ENCODE measurements around the gene PERM1.

DNA sequence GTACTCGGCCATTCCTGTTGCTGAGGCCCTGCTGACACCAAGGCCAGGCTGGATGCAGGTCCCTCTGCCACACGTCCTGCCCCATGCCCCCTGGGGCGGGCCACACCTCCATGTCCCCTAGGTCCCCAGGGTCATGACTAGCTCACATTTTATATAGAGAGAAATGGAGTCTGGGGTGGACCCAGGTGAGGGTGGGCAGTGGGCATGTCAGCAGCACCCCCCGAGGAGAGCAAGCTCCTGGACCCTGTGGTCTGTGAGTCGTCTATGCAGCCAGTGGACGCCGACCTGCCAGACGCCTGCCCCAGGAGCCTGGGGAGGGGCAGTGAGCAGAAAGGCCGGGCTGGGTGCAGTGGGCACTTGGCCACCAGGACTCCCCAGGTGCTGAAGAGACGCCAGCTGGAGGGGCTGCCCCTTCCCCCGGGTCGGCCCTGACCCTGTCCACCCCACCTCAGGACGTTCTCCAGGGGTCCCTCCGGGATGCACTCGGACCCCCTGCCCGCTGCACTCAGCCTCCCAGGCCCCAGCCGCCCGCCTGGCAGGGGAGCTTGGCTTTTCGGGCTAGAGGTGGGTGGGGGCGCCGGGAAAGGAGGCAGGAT is 42.3 kb downstream of the PERM1 start:
- TF ChIP-seq, protein P1, sequence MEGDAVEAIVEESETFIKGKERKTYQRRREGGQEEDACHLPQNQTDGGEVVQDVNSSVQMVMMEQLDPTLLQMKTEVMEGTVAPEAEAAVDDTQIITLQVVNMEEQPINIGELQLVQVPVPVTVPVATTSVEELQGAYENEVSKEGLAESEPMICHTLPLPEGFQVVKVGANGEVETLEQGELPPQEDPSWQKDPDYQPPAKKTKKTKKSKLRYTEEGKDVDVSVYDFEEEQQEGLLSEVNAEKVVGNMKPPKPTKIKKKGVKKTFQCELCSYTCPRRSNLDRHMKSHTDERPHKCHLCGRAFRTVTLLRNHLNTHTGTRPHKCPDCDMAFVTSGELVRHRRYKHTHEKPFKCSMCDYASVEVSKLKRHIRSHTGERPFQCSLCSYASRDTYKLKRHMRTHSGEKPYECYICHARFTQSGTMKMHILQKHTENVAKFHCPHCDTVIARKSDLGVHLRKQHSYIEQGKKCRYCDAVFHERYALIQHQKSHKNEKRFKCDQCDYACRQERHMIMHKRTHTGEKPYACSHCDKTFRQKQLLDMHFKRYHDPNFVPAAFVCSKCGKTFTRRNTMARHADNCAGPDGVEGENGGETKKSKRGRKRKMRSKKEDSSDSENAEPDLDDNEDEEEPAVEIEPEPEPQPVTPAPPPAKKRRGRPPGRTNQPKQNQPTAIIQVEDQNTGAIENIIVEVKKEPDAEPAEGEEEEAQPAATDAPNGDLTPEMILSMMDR (IDR thresholded peaks at IDR 0.05): no peak
- no peak for TF ChIP-seq POLR2A (IDR thresholded peaks at IDR 0.05)
- TF ChIP-seq POLR2AphosphoS5 (IDR thresholded peaks at IDR 0.05): no peak
- no peak for TF ChIP-seq EP300 (IDR thresholded peaks at IDR 0.05)
